Bronchial epithelial cell (primary cell): ENCODE data around the gene PREX1. TPM values are rescaled to one million over a fixed set of nuclear protein-coding genes. Genes with fewer than 3 reads are reported as not detected.

Experiments
- DNase-seq: peaks from one replicate; pipeline ENCODE4 v3.0.0-alpha.2; 2010; ENCODE audit warnings: low read depth
- FAIRE-seq: peaks from 2 replicates; lab custom pipeline; 2011; peaks lifted over from hg19 to GRCh38; lab: Jason Lieb, UNC
- H3K27me3 ChIP-seq: 2 replicates; pipeline ENCODE4 v1.5.1; 2011; ENCODE audit warnings: low read length; ENCODE audit not compliant: control insufficient read depth, insufficient read depth
- H3K36me3 ChIP-seq: 2 replicates; pipeline ENCODE4 v1.5.1; 2011; ENCODE audit warnings: low read length; ENCODE audit not compliant: control insufficient read depth, insufficient read depth
- H3K4me3 ChIP-seq: 2 replicates; pipeline ENCODE4 v1.5.1; 2011; ENCODE audit warnings: mild to moderate bottlenecking, low read depth, low read length, control low read depth
- total RNA-seq: library from RNA; depleted of rRNA; stranded (reverse); fragments of >200 nt; gene quantifications from 2 replicates; pipeline ENCODE4 v1.2.1, GENCODE V29; 2014
- TF ChIP-seq, protein P1 (sequence below): IDR thresholded peaks from 2 replicates; pipeline ENCODE4 v1.5.1; 2011; ENCODE audit warnings: mild to moderate bottlenecking, moderate library complexity, low read length, control low read depth, inconsistent platforms; ENCODE audit not compliant: insufficient read depth, severe bottlenecking

PREX1 gene
- total RNA-seq, 1 donor from 2014 or later: under 0.01 TPM

DNA sequence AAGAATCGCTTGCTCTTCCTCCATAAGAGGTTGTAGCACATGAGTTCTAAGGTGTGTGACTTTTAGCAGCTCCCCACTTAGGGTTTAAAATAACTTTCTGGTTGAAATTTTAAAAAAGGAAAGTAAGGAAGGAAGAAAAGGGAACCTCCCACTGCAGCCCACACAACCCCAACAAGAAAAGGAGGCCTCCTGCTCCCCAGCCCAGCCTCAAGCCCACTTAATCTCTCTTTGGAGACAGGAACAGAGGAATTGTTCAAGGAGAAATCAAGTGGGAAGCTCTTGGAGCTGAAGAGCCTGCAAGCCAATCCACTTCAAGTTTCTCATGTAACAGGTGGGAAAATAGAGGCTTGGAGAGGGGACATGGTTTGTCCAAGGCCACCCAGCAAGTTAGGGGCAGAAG is 39.1 kb upstream of the PREX1 start:
- H3K27me3 ChIP-seq: peaks cover 2% of the 10 kb centered on the region
- FAIRE-seq: no peak

DNA sequence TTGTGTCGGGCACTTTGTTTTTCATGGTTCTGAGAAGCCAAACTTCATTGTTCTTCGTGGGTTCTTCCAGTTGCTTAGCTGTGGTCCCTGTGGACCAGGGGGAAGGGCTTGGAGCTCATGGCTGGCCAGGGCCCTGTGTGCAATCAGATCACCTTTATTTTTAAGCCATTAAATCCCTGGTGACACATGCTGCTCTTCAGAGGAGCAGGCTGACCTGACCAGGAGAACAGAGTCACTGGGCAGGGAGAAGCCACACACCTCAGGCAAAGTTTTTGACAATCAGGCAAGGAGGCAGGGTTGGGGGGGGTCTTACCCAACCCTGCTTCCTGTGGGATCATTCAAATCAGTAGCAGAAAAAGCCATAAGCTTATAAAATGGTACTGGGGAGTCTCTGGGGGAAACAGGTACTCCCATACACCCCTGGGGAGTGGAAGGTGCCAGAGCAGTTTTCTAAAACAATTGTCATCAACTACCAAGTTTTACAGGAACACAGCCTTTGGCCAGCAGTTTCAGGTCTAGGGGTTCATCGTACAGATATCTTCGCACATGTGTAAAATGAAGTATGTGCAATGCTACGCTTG is 37.0 kb upstream of the PREX1 start:
- no peaks in the 10 kb centered on the region for H3K36me3 ChIP-seq
- no peak overlapping the region for H3K4me3 ChIP-seq
- TF ChIP-seq, protein P1, sequence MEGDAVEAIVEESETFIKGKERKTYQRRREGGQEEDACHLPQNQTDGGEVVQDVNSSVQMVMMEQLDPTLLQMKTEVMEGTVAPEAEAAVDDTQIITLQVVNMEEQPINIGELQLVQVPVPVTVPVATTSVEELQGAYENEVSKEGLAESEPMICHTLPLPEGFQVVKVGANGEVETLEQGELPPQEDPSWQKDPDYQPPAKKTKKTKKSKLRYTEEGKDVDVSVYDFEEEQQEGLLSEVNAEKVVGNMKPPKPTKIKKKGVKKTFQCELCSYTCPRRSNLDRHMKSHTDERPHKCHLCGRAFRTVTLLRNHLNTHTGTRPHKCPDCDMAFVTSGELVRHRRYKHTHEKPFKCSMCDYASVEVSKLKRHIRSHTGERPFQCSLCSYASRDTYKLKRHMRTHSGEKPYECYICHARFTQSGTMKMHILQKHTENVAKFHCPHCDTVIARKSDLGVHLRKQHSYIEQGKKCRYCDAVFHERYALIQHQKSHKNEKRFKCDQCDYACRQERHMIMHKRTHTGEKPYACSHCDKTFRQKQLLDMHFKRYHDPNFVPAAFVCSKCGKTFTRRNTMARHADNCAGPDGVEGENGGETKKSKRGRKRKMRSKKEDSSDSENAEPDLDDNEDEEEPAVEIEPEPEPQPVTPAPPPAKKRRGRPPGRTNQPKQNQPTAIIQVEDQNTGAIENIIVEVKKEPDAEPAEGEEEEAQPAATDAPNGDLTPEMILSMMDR: no peak
- H3K27me3 ChIP-seq: peaks cover 2% of the 10 kb centered on the region
- FAIRE-seq (no peak), DNase-seq (no peak)

More for the DNA sequence above, 39.1 kb upstream of the PREX1 start:
- no peak overlapping the region for H3K4me3 ChIP-seq
- no peak for DNase-seq
- no peaks in the 10 kb centered on the region for H3K36me3 ChIP-seq
- TF ChIP-seq, protein P1: no peak

DNA sequence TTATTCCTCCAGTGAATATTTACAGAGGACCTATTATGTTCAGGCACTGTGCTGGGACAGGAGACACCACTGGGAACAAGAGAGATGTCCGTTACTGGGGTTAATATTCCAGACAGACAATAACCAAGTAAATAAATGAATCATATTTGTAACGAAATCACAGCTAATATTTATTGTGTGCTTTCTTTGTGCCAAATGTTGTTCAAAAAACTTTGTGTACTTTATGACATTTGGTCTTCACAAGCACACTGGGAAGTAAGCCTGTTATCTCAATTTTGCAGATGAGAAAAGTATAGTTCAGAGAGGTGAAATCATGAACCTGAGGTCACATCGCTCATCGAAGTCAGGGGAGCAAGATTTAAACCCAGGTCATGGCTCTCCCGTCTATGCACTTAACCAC is 36.5 kb upstream of the PREX1 start:
- DNase-seq (no peak), FAIRE-seq (no peak)
- TF ChIP-seq, protein P1: no peak
- H3K4me3 ChIP-seq: no peak overlapping the region
- no peaks in the 10 kb centered on the region for H3K36me3 ChIP-seq
- H3K27me3 ChIP-seq: peaks cover 2% of the 10 kb centered on the region

DNA sequence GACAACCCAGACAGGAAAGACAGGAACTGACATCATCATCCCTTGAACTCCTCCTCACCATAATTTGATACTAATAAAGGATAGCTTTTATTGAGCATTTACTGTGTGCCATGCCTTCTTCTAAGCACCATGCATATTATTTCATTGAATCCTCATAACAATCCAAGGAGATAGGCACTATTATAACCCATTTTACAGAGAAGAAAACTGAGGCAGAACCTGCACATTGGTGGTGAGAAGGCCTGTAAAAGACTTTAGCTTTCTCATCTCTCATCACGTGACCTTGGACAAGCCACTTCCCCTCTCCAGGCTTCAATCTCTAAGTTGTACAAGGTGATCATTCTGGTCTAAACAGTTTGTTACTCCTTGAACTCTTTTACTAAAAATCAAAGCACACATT is 34.5 kb upstream of the PREX1 start:
- DNase-seq (no peak), FAIRE-seq (no peak)
- Histone ChIP-seq H3K27me3 (peaks cover 4% of the 10 kb centered on the region), H3K36me3 (no peaks in the 10 kb centered on the region), H3K4me3 (no peak overlapping the region)
- TF ChIP-seq, protein P1: no peak

DNA sequence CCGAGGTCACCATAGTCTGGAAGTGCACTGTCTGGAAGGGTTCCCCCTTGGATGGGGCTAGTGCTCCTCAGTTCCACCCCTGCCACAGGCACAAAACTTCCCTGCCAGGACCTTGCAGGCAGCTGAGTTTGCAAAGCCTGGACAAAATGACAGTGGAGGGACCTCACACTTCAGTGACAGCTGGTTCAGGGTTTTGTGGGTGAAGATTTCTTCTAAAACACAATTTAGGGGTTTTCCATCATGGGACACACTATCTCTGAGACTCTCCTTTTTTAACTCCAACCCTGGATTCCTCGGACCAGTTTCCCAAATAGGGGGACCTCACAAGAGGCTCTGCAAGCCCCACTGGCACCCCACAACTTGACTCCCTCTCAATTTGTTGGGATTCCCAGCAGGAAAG is 33.6 kb upstream of the PREX1 start:
- Histone ChIP-seq H3K4me3 (no peak overlapping the region), H3K27me3 (peaks cover 2% of the 10 kb centered on the region), H3K36me3 (no peaks in the 10 kb centered on the region)
- TF ChIP-seq, protein P1: no peak
- FAIRE-seq: no peak
- DNase-seq: no peak
